ENCODE measurements around the gene SYT14. TPM values are rescaled to one million over a fixed set of nuclear protein-coding genes. Genes with fewer than 3 reads are reported as not detected.

The SYT14 gene
- total RNA-seq = 0.32 TPM in 1 of 2 replicates, not detected in the other

GRCh38 chr1:209937996-209938959 is at the start of gene SYT14:
Gene SYT14, plus strand, starts transcription at chr1:209938217. Its CDS starts 48 bp downstream, at chr1:209938265.

Other genes starting within 250 kb of the SYT14 start
- gene HSD11B1, start 233.4 kb upstream of the SYT14 start, total RNA-seq = 3.3 and 4.2 TPM in 2 replicates
- not detected in 2 replicates for gene TRAF3IP3, start 182.2 kb upstream of the SYT14 start, total RNA-seq
- 2.6 and 3.4 TPM in 2 replicates for gene C1orf74, start 153.7 kb upstream of the SYT14 start, total RNA-seq
- gene IRF6, start 132.1 kb upstream of the SYT14 start, total RNA-seq = 0.13 and 0.43 TPM in 2 replicates
- gene UTP25, start 110.2 kb upstream of the SYT14 start, total RNA-seq = 15.8 and 16.5 TPM in 2 replicates

Data from articular chondrocyte of knee joint (primary cell).